Measurements from ENCODE around the gene DRC3. TPM values are rescaled to one million over a fixed set of nuclear protein-coding genes. Genes with fewer than 3 reads are reported as not detected.
A peak's percentile ranks its signal among the peaks of the same experiment; 100 is the strongest.

Gene DRC3
- total and polyA plus RNA-seq, 10 of the 15 experiments (the other 5 are each of a cell fraction or from before 2014, with no cell fraction given) = 0.18 to 2.3 (median 0.60) TPM; not detected in 3

DNA sequence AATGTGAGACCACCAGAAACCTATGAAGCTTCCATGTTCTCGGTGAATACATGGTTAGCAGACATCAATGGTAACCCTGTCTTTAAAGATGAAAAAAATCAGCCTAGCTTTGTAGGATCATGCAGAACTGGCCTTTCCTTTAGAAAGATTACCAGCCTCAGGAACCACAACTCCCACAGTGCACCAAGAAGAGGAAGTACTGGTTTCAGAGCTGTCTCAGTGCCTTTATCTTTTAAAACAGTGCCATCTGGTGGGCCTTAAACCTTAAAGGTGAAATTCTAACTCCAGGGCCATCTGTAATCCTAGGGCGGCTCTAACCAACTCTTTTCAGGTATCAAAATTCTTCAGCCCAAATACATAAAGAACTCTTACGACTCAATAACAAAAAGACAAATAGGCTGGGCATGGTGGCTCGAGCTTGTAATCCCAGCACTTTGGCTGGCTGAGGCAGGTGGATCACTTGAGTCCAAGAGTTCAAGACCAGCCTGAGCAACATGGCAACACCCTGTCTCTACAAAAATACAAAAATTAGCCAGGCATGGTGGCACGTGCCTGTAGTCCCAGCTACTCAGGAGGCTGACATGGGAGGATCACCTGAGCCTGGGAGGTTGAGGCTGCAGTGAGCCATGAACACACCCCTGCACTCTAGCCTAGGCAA lies 60.9 kb downstream of the DRC3 start:
- SMC1A ChIA-PET (ENCODE audit: uncharacterized antibody, unreplicated experiment) = interaction anchor here (0.6 to 3.5 kb wide), 25 partner anchors 9 to 436 kb away, joined by 3 to 21 read pairs (median 5); partner anchors contain the start of genes DRC3 and TOM1L2
- RAD21 ChIA-PET (ENCODE audit: unreplicated experiment) = interaction anchor here (0.5 to 3.2 kb wide), 30 partner anchors 8 to 392 kb away, joined by 3 to 14 read pairs (median 5); partner anchors contain the start of genes DRC3, DRG2, LLGL1 and SREBF1
- BruUV-seq (replicated peaks) = no TSS peak
- 4% methylated on average over 5 of the region's 5 CpGs for WGBS (ENCODE audit: insufficient coverage, insufficient replicate concordance, low lambda C conversion rate, missing lambda C conversion rate)
- no peak overlapping the region for H3K9ac ChIP-seq (ENCODE audit: control insufficient read depth, insufficient read depth, low read length)
- H3K4me2 ChIP-seq (ENCODE audit: control insufficient read depth, insufficient read depth) = no peak overlapping the region
- in situ Hi-C loops (cut with MboI) = loop anchor here (5.0 kb wide), 3 partner anchors 141 to 356 kb away; no protein-coding TSS in a partner anchor
- peaks cover 16% of the 10 kb centered on the region for H3K4me1 ChIP-seq (ENCODE audit: control insufficient read depth, insufficient read depth, low read length)
- H3K9me3 ChIP-seq (replicated peaks; ENCODE audit: control insufficient read depth, insufficient read depth, low read length) = no peaks in the 10 kb centered on the region
- no peaks in the 10 kb centered on the region for H4K20me1 ChIP-seq (ENCODE audit: control insufficient read depth, insufficient read depth)
- no peaks in the 10 kb centered on the region for H3K36me3 ChIP-seq (ENCODE audit: control insufficient read depth in 2 of 2, insufficient read depth in 2 of 2, low read length in 1 of 2)
- DNase-seq (ENCODE audit: low read depth, low spot score) = peak; percentile 67
- POLR2A ChIA-PET = interaction anchor here (1.0 to 1.5 kb wide), 4 partner anchors 61 to 351 kb away, joined by 3 to 8 read pairs (median 3); partner anchors contain the start of genes DRC3 and TOM1L2
- CTCF ChIA-PET = interaction anchor here (0.6 to 5.2 kb wide), 41 partner anchors 8 to 537 kb away, joined by 3 to 73 read pairs (median 5); partner anchors contain the start of gene RAI1
- H2AFZ ChIP-seq (ENCODE audit: control insufficient read depth, low read depth, low read length) = no peak overlapping the region
- H3K27me3 ChIP-seq (replicated peaks in 1 of 2; ENCODE audit: control insufficient read depth in 2 of 2, insufficient read depth in 2 of 2, low read length in 1 of 2) = no peaks in the 10 kb centered on the region
- H3K27ac ChIP-seq (ENCODE audit: control insufficient read depth, insufficient read depth) = no peak overlapping the region
- peaks cover 15% of the 10 kb centered on the region for H3K79me2 ChIP-seq (ENCODE audit: control insufficient read depth, insufficient read depth, low read length)
- peak; percentile 89 for ATAC-seq
- peak; percentile 81 for FAIRE-seq
- H3K4me3 ChIP-seq = no peak overlapping the region
- intact Hi-C loops (cut with micrococcal nuclease; ENCODE audit: unreplicated experiment) = loop anchor here (1.0 to 2.0 kb wide), 3 partner anchors 48 to 351 kb away; no protein-coding TSS in a partner anchor
- peak; percentile 68 for TF ChIP-seq IRF4 (IDR thresholded peaks at IDR 0.05; ENCODE audit: low read depth, low read length)
- TF ChIP-seq USF2 (IDR thresholded peaks at IDR 0.05; ENCODE audit: borderline replicate concordance, low read depth, low read length) = no peak
- TF ChIP-seq SIX5 (IDR thresholded peaks at IDR 0.05; ENCODE audit: low read depth, low read length, severe bottlenecking) = peak; percentile 89
- TF ChIP-seq HCFC1 (IDR thresholded peaks at IDR 0.05; ENCODE audit: low read length) = peak; percentile 92
- TF ChIP-seq RUNX3 (IDR thresholded peaks at IDR 0.05; ENCODE audit: low read length) = peak; percentile 89
- 0 out of 2 replicates have a peak, but pooled peaks have one; percentile 15 for TF ChIP-seq PAX5 (IDR thresholded peaks at IDR 0.05; ENCODE audit: borderline replicate concordance, low read depth, low read length)
- TF ChIP-seq TARDBP (IDR thresholded peaks at IDR 0.05; ENCODE audit: borderline replicate concordance) = no peak
- no peak for TF ChIP-seq ZNF274 (IDR thresholded peaks at IDR 0.05; ENCODE audit: insufficient read depth, insufficient read length)
- peak; percentile 94 for TF ChIP-seq RAD21 (IDR thresholded peaks at IDR 0.05; ENCODE audit: insufficient read depth, low read depth, low read length)
- peak; percentile 78 for TF ChIP-seq YY1 (IDR thresholded peaks at IDR 0.05; ENCODE audit: low read depth, low read length)
- 0 out of 2 replicates have a peak, but pooled peaks have one; percentile 28 for TF ChIP-seq MEF2A (IDR thresholded peaks at IDR 0.05; ENCODE audit: insufficient read depth, low read depth, low read length)
- 0 out of 4 replicates have a peak, but pooled peaks of 1 of the 2 experiments have one; percentile 5 for TF ChIP-seq BHLHE40 (IDR thresholded peaks at IDR 0.05; ENCODE audit: borderline replicate concordance in 1 of 2, low read depth in 2 of 2, low read length in 1 of 2)
- TF ChIP-seq, protein P1, sequence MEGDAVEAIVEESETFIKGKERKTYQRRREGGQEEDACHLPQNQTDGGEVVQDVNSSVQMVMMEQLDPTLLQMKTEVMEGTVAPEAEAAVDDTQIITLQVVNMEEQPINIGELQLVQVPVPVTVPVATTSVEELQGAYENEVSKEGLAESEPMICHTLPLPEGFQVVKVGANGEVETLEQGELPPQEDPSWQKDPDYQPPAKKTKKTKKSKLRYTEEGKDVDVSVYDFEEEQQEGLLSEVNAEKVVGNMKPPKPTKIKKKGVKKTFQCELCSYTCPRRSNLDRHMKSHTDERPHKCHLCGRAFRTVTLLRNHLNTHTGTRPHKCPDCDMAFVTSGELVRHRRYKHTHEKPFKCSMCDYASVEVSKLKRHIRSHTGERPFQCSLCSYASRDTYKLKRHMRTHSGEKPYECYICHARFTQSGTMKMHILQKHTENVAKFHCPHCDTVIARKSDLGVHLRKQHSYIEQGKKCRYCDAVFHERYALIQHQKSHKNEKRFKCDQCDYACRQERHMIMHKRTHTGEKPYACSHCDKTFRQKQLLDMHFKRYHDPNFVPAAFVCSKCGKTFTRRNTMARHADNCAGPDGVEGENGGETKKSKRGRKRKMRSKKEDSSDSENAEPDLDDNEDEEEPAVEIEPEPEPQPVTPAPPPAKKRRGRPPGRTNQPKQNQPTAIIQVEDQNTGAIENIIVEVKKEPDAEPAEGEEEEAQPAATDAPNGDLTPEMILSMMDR (IDR thresholded peaks at IDR 0.05 in 2 of 3, conservative IDR thresholded peaks at IDR 0.05 in 1 of 3; ENCODE audit: control insufficient read depth in 2 of 3, extremely low read depth in 1 of 3, insufficient read depth in 1 of 3, low read depth in 3 of 3, low read length in 3 of 3) = peak; percentile 35 to 92 (median 62); a peak in 5 of 6 replicates
- peak; percentile 83 for TF ChIP-seq GABPA (IDR thresholded peaks at IDR 0.05; ENCODE audit: low read depth)
- peak; percentile 55; the same call in 1 of the 2 replicates for TF ChIP-seq ATF3 (IDR thresholded peaks at IDR 0.05; ENCODE audit: borderline replicate concordance, extremely low read depth, low read depth, low read length)
- TF ChIP-seq EP300 (IDR thresholded peaks at IDR 0.05; ENCODE audit: borderline replicate concordance in 1 of 2, control insufficient read depth in 1 of 2, low read depth in 2 of 2, low read length in 2 of 2) = peak in 1 of 2 experiments; percentile 17; a peak in 1 of 4 replicates
- peak in 1 of 2 experiments; percentile 18; a peak in 1 of 4 replicates for TF ChIP-seq ETV6 (conservative IDR thresholded peaks at IDR 0.05 in 1 of 2, IDR thresholded peaks at IDR 0.05 in 1 of 2; ENCODE audit: borderline replicate concordance in 1 of 2, low read depth in 1 of 2)
- TF ChIP-seq CBFB (IDR thresholded peaks at IDR 0.05; ENCODE audit: low read depth) = 0 out of 2 replicates have a peak, but pooled peaks have one; percentile 64
- TF ChIP-seq MEF2B (IDR thresholded peaks at IDR 0.05; ENCODE audit: partially characterized antibody, poor library complexity, severe bottlenecking) = no peak
